ENCODE measurements around the gene COX19.

DNA sequence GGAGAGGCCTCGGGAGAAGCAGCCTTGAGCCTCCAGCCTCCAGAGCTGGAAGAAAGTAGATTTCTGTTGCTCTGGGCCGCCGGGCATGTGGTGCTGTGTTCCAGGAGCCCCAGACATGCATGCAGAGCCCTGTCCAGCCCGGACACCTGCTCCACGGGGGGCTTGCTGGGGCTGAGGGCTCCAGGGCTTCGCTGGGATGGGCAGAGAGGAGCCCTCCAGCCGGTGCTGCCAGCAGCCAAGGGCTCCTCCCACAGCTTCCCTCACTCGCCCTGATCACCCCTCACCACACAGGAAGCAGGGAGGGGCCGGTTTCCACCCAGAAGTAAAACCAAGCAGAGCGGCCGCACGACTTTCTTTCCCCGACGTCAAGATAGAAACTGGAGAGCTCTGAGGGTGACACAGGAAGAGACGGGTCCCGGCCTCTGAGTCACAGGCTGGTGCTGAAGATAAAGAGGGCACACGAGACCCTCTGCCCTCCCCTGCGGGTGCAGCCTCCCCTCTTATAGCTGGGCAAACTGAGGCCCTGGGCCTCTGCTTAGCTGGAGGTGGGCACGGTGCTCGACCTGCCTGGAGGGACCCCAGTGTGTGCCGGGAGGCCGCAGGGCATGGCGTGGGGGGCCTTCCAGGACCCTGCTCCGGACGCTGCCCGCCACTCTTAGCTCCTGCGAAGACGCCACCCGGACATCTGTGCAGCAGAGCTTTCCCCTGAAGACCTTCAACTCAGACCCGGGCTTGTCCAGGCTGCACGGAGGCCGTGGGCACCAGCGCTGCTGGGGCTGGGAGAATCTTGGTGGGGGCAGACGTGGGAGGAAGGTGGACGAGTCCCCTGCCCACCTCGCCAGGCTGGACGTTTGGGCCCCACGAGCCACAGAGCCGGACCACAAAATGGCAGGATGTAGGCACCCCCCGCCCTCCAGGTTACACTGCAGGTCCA, 52.0 kb downstream of the COX19 start:
- TF ChIP-seq, protein P1, sequence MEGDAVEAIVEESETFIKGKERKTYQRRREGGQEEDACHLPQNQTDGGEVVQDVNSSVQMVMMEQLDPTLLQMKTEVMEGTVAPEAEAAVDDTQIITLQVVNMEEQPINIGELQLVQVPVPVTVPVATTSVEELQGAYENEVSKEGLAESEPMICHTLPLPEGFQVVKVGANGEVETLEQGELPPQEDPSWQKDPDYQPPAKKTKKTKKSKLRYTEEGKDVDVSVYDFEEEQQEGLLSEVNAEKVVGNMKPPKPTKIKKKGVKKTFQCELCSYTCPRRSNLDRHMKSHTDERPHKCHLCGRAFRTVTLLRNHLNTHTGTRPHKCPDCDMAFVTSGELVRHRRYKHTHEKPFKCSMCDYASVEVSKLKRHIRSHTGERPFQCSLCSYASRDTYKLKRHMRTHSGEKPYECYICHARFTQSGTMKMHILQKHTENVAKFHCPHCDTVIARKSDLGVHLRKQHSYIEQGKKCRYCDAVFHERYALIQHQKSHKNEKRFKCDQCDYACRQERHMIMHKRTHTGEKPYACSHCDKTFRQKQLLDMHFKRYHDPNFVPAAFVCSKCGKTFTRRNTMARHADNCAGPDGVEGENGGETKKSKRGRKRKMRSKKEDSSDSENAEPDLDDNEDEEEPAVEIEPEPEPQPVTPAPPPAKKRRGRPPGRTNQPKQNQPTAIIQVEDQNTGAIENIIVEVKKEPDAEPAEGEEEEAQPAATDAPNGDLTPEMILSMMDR (conservative IDR thresholded peaks at IDR 0.05), result no peak
- TF ChIP-seq EZH2 (IDR thresholded peaks at IDR 0.05; ENCODE audit: low read depth), result no peak
